ENCODE data around the gene BEND7.
A peak's percentile ranks its signal among the peaks of the same experiment; 100 is the strongest.
"Not testable (repeated sequence)": the region's sequence is repeated elsewhere in the genome, so short reads cannot be mapped to it uniquely, and the experiment has no call there.

Gene BEND7

DNA sequence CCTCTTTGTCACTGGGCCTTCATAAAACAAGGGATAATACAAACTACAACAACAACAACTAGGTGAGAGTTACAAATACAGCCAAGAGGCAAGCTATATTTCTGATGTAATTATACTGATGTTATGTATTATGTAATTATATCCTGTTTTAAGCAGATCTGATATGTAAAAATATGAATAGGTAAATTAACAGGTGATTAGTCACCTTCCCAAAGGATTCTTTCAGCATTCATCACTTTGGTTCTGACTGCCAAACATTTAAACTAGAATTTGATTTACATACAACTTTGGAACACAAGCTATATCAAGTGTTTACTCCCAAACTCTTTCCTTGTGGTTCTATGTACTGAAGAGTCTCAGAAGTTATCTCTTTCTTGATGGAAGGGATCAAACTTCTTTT, 53.7 kb downstream of the BEND7 start:
- DNase-seq = no peak

DNA sequence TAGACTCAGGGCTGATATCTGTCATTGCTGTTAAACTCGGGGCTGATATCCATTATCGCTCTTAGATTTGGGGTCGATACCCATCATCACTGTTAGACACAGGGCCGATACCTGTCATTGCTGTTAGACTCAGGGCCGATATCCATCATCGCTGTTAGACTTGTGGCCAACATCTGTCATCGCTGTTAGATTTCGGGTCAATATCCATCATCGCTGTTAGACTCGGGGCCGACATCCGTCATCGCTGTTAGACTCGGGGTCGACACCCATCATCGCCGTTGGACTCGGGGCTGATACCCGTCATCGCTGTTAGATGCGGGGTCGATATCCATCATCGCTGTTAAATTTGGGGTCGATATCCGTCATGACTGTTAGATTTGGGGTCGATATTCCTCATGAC, 54.8 kb downstream of the BEND7 start:
- DNase-seq = no peak

DNA sequence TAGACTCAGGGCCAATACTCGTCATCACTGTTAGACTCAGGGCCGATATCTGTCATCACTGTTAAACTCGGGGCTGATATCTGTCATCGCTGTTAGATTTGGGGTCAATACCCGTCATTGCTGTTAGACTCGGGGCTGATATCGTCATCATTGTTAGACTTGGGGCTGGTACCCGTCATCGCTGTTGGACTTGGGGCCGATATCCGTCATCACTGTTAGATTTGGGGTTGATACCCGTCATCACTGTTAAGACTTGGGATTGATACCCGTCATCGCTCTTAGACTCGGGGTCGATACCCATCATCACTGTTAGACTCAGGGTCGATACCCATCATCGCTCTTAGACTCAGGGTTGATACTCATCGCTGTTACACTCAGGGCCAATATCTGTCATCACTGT, 56.5 kb downstream of the BEND7 start:
- no peak for DNase-seq

DNA sequence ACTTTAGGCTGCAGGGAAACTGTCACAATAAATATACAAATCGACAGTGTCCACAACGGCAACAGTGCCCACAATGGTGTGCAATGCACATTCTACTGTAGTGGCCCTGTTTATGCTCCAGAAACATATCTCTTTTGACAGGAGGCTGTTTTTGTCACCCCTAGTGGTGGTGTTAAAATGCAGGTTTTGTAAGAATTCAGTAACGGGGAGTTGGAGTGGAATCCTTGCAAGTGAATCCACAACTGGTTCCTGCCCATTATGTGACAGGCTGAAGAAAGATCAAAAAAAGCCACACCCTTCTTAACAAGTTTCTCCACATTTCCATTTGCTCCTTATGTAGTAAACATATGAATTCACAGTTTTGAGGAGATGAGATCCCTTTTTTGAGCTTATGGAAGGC, 58.5 kb downstream of the BEND7 start:
- DNase-seq = no peak

DNA sequence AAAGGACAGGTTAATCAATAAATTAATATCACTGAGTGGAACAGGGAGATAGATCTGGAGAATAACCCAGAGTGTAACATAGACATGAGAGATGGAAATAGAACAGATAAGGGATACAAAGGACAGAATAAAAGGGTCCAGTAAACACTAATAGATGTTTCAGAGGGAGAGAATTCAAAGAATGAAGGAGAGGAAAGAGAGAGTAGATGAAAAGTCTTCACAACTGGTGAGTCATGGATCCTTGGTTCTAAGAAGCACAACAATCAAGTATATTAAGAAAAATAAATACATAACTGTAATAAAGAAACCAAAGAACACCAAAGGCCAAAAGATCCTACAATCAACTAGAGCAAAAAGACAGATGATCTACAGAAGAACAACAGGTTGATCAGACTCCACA, 66.3 kb downstream of the BEND7 start:
- no peak for DNase-seq

DNA sequence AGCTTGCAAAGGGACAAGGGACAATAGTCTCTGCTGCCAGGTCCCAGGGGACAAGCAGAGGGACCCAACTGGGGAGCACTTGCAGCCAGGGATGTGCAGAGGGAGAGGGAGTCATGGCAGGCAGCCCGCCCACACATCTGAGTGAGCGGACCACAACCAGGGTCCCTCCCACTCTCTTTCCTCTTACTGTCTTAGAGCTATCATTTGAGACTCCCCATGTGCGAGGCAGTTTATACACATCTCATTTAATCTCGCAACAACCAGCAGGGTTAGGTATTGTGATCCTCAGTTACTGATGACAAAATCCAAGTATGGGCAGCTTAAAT, 70.2 kb downstream of the BEND7 start:
- no peak for DNase-seq

DNA sequence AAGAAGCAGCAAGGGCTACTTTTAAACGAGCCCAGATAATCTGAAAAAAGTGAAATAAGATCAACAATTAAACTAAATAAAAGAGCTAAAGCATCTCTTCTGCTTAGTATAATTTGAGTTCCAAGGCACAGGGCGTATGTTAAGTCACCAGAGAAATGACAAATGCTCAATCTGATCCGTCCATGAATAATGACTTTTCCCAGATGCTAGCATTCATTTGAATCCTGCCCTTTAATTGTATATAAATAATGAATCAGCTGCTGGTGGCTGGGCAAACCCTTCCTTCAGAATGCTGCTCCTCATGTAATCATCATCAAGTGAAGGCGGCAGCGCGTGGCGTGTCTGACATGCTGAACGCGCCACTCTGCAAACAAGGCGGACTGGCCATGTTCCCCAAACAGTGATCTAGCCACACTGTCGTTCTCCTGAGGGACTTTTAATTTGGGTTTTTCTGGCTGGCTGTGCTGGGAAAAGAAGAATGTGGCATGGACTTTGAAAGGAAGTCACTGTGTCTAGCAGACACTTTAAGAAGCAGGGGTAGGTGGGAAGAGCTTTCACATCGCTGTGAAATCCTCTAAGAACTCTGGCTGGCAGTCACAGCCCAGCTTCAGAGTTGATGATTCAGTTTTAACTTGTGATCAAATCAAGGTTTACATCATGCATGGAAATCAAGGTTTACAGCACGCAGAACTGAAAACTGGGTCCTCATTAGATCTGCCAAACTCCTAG, 70.7 kb downstream of the BEND7 start:
- no peak for DNase-seq

DNA sequence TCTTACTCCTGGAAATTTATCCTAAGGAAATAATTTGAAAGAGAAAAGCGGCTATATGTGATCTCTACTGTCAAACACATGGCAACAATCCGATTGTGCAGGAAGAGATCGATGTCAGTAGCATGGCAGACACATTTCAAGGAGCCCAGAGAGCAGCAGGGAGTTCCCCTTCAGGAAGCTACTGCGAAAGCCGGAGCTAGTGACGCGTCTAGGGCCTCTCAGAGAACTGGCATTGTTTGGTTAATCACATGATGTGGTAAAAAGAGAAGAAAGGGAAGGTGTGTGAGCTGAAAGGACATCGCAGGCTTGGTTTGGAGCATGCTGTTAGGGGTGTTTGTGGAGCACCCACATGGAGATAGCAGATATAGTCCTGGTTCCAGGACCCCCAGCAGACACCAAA, 74.9 kb downstream of the BEND7 start:
- DNase-seq = no peak

DNA sequence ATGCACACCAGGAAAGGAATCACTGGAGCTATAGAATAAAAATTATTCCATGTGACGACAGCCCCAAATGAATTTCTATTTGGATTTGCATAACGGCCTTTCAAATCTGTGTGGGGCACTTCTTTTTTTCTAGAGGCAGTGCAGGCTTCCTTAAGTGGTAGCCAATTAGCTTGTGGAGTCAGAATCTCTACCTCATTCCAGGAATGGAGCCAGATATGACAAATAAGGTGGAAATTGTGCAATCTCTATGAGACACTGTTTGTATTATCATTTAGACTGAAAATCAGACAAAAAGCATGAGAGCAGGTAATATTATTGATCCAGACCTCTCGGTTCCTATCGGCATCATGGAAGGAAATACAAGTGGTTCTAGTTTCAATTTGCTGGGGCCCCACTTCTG, 78.7 kb downstream of the BEND7 start:
- DNase-seq = no peak

DNA sequence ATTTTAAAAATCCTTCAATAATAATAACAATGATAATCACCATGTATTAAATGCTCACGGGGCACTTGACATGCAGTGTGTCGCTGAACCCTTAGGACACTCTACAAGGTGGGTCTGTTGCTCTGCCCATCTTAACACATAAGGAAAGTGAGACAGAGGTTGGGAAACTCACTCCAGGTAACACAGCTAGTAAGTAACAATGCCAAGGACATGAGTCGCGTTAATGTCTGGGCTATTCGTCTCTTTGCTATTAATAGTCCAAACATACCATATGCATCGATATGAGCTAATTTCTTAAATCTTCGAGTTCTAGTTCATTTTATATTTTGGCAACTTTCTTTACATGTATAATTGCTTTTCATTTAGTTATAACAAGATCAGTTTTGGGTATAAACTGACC, 79.5 kb downstream of the BEND7 start:
- no peak for DNase-seq

DNA sequence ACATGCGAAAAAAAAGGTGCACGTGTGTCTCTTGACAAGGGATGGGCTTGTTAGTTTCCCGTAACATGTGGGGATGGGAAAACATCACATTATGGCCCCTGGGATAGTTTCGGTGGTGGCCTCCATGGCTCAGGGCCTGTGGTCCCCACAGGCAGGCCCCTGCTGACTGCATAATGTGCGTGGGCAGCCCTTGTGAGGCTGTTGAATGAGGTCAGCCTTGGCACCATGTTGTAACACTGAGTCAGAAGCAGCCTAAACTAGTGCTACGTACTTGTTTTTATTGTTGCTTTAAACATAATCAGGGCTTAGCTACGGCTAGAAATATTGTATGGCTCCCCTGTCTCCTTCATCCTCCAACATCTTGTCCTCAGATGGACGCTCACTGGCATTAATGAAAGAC, 80.6 kb downstream of the BEND7 start:
- DNase-seq = no peak

DNA sequence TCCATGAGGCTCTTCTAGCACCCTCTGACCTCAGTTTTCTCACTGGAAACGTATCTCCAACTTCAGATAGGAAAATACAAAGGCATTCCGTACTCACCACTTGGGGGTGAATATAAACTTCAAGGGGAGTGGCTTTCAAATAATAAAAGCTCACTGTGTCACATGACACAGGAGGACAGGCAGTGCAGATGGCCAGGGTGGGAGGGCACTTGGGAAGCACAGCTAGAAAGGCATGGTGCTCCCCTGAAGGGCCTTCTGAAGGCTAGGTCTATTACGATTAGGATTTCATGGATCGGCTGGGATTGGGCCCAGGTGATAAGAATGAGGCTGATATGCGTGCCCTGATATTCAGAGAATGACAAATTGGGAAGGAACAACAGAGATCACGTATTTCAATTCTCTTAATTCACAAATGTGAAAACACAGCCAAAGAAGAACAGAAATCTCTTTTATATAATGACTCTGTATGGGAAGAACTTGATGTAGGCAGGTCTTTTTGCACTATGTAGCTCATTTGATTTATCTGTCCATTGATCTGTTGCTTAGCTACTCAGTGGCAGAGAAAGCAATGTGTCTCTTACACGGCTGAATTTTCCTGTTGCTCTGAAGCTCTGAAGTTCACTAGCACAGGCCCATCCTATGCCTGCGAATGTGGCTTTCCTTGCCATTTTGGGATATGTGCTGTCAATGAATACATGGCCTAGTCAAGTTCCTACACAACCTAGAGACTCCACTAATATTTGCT, 83.0 kb downstream of the BEND7 start:
- DNase-seq = no peak

DNA sequence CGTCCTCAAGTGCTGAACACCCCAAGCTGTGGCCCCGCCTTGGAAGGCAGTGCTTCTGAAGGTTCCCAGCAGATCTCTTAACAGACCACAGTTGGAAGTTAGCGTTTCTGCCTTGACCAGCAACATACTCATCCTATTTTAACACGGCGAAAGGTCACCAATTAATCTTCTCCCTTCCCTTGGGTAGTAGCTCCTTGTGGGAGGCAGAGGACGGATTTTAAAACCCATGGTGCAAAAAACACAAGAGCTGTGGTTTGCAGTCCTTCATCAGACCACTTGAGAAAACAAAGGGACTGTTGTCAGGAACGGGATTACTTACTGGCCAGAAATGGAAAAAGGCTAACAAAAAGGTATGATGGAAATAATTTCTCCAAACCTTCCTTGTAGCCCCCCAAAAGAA, 87.3 kb downstream of the BEND7 start:
- no peak for DNase-seq

DNA sequence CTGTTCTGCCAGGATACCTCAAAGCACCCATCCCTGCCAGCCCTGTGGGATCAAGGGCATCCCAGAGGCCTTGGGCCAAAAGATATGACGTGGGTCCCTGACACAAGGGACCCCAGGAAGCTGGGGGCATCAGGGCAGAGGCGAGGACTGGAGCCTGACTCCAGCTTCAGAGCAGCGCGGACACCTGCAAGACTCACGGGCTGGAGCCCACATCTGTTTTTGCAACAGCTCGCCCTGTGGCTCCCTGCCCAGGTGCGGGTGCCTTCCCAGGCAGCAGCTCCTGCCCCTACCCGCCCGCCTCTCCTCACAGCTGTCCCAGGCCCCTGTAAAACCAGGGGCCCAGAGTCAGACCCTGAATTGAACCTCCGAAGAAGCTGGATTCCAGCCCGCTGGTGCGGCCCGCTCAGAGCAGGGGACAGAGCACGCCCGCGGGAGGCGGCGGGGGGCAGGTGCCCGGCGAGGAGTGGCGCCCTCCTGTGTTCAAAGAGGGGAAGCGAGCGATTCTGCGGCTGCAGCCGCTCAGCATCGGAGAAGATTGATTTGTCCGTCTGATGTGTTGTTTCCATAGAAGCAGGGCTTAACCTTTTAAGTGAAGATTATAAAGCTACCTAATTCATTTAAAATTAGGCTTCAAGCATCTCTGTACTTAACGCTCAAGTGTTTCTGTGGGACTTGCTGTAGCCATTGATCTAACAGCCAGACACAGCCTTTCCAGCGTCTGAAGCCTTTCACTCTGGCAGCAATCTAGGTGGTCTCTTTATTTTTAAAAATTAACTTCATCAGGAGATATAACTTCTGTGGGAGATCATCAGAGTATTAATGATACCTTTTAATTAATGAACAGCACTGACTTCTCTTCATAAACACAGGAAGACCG, 88.4 kb downstream of the BEND7 start:
- DNase-seq = peak; percentile 51 to 56

DNA sequence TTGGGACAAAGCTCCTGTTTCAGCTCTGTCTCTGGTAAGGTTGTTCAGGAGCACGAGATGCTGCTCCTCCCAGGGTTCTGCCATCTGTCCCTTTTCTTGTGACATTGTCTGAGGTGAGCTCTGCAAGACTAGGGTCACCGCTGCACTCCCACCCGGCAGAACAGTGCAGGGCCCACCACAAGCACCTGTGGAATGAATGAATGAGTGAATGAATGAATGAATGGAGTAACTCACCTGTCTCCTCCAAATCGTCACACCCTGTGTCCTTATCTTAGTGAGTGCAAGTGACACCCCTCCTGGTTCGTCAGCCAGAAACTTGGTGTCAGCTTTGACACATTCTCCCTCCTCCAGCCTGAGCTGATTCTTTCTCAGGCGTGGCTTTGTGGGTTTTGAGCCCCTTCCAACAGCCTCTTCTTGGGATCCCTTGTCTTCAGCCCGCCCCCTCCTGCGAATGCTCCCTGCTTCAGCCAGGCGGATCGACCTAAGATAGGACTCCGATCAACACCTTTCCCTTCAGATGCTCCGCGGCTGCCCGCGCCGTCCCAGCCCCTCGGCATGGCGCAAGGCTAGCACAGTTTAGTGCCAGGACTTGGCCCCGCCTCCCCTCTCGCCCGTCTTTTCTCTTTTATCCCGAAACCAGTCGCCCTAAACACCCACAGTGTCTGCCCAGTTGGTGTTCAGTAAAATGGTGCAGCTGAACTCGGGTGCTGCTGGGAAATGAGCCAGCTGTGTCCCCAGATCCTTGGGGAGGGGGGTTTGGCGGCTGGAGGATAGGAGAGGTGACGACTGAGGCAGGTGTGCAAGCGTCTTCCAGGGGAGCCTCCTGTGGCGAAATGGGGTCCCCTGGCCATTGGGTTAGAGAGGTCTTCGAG, 89.3 kb downstream of the BEND7 start:
- no peak for DNase-seq

DNA sequence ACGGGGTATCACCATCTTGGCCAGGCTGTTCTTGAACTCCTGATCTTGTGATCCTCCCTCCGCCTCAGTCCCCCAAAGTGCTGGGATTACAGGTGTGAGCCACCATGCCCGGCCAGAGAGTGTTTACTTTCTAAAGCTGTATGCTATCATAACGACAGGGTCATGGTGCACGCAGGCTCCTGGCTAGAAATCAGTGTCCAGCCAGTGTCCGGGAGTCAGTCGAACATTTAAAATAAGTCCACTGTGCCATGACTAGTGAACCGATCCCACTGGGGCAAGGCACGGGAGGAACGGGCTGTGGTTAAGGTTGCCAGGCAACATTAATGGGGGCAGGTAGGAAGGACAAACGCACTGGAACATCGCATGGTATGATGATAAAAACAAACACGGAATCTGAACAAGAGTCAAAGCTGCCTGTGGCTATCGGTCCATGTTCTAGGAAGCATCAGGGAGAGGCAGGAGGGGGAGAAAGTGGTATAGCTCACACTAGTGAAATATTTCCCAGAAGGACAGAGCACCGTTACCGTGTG, 91.7 kb downstream of the BEND7 start:
- no peak for DNase-seq

DNA sequence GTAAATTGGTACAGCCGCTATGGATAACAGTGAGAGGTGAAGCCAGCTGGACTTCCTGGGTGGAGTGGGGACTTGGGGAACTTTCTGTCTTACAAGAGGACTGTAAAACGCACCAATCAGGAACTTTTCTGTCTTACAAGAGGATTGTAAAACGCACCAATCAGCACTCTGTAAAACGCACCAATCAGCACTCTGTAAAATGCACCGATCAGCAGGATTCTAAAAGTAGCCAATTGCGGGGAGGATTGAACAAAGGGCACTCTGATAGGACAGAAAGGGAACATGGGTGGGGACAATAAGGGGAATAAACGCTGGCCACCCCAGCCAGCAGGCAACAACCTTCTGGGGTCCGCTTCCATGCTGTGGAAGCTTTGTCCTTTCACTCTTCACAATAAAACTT, 100.9 kb downstream of the BEND7 start:
- not testable (repeated sequence) for DNase-seq

DNA sequence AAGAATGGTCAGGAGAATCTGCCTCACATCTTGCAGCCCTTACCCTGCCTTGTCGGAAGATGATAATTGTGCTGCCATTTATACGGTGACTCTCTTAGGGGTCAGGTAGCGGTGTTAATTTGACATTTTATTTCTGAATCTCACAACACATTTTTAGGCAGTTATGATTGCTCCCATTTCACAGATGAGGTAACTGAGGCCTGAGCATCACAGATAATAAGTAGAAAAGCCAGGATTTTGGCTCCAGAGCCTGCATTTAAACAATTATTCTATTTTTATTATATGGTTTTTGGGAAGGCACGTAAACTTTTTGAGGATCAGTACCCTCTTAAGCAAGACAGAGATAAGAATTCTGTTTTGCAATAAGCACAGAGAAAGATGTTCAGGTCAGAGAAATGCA, 103.4 kb downstream of the BEND7 start:
- DNase-seq = no peak

DNA sequence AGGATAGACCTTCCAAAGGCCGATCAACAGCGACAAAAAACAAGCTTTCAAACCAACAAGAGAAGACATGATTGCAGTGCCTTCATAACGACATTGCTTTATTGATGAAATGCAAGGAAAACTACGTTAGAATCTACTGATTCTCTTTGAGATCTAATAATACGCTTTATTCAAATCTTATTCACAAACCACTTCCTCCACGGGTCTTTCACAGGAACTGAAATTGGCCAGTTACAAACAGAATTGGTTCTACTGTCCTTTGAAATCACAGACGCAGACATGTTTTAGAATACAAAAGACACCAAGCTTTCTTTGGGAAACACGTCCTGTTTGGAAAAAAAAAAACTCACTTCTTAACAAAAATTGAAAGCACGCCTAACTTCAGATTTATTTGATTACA, 106.0 kb downstream of the BEND7 start:
- DNase-seq = no peak

DNA sequence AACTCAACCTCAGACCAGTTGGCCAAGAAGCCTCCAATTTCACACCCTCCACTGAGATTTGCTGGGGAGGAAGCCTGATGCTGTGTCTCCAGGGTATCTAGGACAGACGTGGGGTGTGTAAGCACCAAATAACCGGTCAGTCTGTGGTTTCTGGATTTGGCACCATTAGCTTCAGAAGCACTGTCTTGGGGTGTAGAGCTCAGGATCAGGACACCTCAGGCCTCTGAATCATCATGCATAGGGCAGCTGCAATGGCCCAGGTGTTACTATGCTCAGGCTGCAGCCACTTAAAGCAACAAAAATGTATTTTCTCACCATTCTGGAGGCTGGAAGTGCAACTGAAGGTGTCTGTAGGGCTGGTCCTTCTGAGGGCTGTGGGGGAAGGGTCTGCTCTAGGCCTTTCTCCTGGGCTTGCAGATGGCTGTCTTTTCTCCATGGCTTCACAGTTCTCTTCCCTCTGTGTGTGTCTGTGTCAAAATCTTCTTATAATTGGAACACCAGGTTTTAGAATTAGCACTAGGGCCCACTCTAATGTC, 107.4 kb downstream of the BEND7 start:
- no peak for DNase-seq

DNA sequence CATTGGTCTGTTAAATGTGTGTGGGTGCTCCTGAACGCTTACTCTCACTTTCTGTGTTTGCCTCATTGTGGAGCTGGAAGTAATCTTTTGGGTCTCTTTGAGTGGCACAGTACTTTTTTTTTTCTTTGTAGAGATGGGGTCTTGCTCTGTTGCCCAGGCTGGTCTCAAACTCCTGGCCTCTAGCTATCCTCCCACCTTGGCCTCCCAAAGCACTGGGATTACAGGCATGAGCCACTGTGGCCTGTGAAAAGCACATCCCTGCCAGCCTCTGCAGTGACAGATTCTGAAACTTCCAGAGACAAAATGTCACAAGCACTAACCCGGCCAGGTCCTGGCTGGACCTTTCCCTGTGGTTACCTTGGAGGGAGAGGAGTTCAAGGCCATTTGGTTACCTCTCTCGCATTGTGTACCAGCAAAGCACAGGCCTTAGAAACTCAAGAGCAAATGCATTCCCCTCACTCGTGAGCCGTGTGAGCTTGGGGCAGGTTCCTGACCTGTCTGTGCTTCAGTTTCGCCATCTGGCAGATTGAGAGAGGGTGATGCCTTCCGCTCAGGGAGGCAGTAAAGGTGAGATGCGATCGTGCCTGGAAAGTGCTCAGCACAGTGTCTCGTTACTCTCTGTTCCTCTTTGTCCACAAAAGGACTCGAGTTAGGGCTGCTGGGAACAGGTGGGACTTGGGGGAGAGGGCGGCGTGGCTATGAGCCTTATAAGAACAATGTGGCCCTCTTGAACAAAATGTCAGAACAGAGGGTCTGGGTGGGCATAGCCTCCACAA, 108.1 kb downstream of the BEND7 start:
- DNase-seq = no peak

Data from activated CD4-positive, alpha-beta T cell treated with anti-CD3 and anti-CD28 coated beads, Interleukin-2, amount 50 U/mL, for 4 hours (primary cell).